A549 treated with AZD9567 at 1 μM for 4 hours (cell line): ENCODE data around the gene DIO2. TPM values are rescaled to one million over a fixed set of nuclear protein-coding genes. Genes with fewer than 3 reads are reported as not detected.

Experiments used
- total RNA-seq: library from RNA; stranded (reverse); fragments of 200-300 nt; extraction: Qiagen RNA extraction; gene quantifications from 5 replicates; pipeline ENCODE4 v1.2.3, GENCODE V29; 2022; ENCODE audit not compliant: insufficient read depth

Gene DIO2
- total RNA-seq = 1.2 to 2.0 TPM (median 1.6 TPM) in 5 replicates

GRCh38 chr14:80211153-80212022, at the start of gene DIO2:
Gene DIO2 (minus strand): TSS chr14:80211504. CDS start chr14:80211472, 32 bp downstream.

